GM12874 (cell line): ENCODE results near the gene SLC38A4.

Experiments
- TF ChIP-seq, protein P1 (sequence below): IDR thresholded peaks from 2 replicates; pipeline ENCODE4 v1.5.1; 2011; ENCODE audit warnings: low read depth, mild to moderate bottlenecking, control low read depth, low read length, moderate library complexity; ENCODE audit not compliant: insufficient read depth

SLC38A4 gene

DNA sequence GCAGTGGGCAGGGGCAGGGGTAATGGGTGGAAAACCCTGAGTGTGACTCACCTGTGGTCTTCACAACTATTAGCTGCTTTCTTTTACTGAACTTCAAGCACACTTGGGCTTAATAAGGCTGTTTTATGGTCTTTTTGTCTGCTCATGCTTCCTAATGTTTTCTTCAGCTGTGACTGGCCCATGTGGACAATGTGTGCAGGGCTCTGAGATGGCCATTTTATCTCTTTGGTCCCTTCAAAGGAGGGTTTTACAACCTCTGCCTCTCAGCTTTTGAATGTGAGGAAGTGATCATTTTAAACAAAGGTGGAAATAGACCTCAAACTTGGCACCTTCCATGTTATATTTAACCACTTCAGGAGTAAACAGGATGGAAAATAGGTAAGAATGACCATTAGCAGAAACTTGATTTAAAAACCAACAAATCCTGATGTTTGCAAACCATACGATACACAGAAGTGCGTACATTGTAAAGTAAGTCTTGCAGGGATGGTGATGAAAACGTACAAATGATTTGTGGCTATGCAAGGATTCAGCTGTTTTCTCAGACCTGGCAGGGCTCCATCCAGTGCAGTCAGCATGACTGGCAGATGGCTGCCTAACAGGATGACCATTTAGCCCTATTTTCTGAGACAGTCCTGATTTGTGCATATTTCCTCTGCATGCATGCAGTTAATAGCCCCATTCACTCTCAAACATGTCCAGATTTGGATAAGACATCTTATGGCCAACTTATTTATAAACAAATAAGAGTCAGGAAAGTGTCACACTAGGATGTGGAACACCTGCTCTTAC is 103.2 kb downstream of the SLC38A4 start:
- TF ChIP-seq, protein P1, sequence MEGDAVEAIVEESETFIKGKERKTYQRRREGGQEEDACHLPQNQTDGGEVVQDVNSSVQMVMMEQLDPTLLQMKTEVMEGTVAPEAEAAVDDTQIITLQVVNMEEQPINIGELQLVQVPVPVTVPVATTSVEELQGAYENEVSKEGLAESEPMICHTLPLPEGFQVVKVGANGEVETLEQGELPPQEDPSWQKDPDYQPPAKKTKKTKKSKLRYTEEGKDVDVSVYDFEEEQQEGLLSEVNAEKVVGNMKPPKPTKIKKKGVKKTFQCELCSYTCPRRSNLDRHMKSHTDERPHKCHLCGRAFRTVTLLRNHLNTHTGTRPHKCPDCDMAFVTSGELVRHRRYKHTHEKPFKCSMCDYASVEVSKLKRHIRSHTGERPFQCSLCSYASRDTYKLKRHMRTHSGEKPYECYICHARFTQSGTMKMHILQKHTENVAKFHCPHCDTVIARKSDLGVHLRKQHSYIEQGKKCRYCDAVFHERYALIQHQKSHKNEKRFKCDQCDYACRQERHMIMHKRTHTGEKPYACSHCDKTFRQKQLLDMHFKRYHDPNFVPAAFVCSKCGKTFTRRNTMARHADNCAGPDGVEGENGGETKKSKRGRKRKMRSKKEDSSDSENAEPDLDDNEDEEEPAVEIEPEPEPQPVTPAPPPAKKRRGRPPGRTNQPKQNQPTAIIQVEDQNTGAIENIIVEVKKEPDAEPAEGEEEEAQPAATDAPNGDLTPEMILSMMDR, result no peak

- TF ChIP-seq, protein P1, result no peak
These were observed 107.3 kb downstream of the SLC38A4 start for GRCh38 chr12:46718495-46718894.

- TF ChIP-seq, protein P1, result no peak
These were observed 107.9 kb downstream of the SLC38A4 start for GRCh38 chr12:46717868-46718267.

- TF ChIP-seq, protein P1, result no peak
These were observed 108.6 kb downstream of the SLC38A4 start for GRCh38 chr12:46717159-46717558.
